Effector memory CD4-positive, alpha-beta T cell (primary cell): ENCODE measurements around the gene JMJD7.

Experiments used
- DNase-seq, 3 donors: peaks; one replicate each; pipeline ENCODE4 v3.0.0-alpha.2; 2020
- H3K27ac ChIP-seq: 2 replicates; pipeline ENCODE4 v1.7.0; 2013; ENCODE audit warnings: mild to moderate bottlenecking, low read length, moderate library complexity; ENCODE audit not compliant: insufficient read depth, poor library complexity, severe bottlenecking
- H3K27me3 ChIP-seq: replicated peaks from 2 replicates; pipeline ENCODE4 v1.7.0; 2013; ENCODE audit warnings: mild to moderate bottlenecking, low read length; ENCODE audit not compliant: insufficient read depth, control insufficient read depth, poor library complexity, severe bottlenecking
- H3K36me3 ChIP-seq: 2 replicates; pipeline ENCODE4 v1.7.0; 2013; ENCODE audit warnings: mild to moderate bottlenecking, low read length, moderate library complexity; ENCODE audit not compliant: control insufficient read depth, insufficient read depth
- H3K4me1 ChIP-seq: 2 replicates; pipeline ENCODE4 v1.7.0; 2013; ENCODE audit warnings: low read length, mild to moderate bottlenecking; ENCODE audit not compliant: control insufficient read depth, insufficient read depth, poor library complexity, severe bottlenecking
- H3K4me3 ChIP-seq: 2 replicates; pipeline ENCODE4 v1.7.0; 2013; ENCODE audit warnings: low read length, low read depth, mild to moderate bottlenecking; ENCODE audit not compliant: insufficient read depth, poor library complexity, severe bottlenecking
- H3K9me3 ChIP-seq: 2 replicates; pipeline ENCODE4 v1.7.0; 2013; ENCODE audit warnings: mild to moderate bottlenecking, low read length, moderate library complexity; ENCODE audit not compliant: control insufficient read depth

Gene JMJD7

DNA sequence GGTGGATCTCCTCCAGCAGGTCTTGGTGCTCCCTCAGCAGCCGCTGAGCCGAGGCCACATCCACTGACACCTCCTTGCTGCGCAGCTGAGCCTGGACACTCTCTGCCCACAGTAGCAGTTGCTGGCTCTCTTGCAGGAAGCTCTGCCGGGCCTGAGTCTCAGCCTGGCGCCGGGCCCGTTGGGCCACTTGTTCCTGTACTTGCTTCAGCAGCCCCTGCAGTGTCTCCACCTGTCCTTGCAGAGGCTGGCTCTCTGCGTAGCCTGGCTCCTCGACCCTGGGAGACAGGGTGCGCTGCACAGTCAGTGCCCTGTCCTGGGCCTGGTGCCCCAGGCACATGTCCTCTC is 50.4 kb downstream of the JMJD7 start:
- DNase-seq: no peak
- Histone ChIP-seq H3K36me3 (no peaks in the 10 kb centered on the region), H3K4me1 (peaks cover 3% of the 10 kb centered on the region), H3K9me3 (no peaks in the 10 kb centered on the region), H3K27ac (no peak overlapping the region), H3K27me3 (peaks cover 4% of the 10 kb centered on the region), H3K4me3 (no peak overlapping the region)

DNA sequence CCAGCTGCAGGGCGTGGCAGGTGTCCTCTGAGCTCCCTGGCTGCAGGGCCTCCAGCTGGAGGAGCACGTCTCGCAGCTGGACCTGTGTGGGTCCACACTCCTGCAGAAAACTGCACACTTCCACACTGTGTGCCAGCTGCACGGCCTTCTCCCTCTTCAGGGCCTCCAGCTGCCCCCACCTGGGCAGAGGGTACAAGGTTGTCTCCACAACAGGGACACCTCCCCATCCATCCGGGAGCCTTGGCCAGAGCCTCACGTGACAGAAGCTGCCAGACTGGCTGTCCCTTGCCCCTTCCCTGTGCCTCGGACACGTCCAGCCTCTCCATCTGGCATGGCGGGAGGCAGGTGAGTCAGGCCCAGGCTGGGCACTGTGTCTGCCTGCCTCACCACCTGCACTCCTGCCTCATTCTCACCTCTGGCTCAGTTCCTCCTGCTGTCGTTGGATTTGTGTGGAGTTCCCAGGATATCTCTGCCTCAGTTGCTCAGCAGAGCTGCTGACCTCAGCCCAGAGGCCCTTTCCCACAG is 51.5 kb downstream of the JMJD7 start:
- peaks cover 3% of the 10 kb centered on the region for H3K4me1 ChIP-seq
- H3K9me3 ChIP-seq: no peaks in the 10 kb centered on the region
- no peaks in the 10 kb centered on the region for H3K36me3 ChIP-seq

DNA sequence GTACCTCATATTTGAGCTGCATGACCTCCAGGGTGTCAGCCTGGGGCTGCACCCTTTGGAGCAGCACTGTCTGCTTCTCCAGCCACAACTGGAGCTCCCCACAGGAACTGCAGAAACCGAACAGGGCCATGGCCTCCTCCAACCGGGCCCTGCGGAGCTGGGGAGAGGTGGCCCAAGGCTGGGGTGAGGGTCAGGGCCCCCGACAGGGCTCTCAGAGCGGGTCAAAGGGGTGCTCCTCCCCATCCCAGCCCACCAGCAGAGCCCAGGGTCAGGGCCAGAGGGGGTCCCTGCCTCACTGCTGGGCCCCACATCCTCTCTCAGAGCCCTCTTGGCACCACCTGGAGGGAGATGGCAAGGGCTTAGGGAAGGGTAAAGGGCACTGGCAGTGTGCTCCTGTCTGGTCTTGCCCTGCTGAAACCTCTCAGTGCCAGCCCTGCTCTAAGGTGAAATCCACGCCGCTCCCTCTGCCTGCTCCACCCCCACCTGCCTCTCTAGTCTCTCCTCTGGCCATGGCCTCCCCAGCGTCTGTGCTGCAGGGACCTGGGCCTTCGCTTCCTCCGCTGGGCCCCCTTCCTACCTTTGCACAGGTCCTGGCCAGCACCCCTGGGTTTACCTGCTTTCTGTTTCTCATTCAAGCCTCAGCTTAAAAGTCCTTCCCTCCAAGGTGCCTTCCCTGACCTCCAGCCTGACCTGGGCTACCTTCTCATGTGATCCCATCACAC is 52.4 kb downstream of the JMJD7 start:
- Histone ChIP-seq H3K4me3 (no peak overlapping the region), H3K9me3 (no peaks in the 10 kb centered on the region), H3K27me3 (peaks cover 4% of the 10 kb centered on the region), H3K27ac (no peak overlapping the region), H3K4me1 (peaks cover 3% of the 10 kb centered on the region), H3K36me3 (no peaks in the 10 kb centered on the region)
- no peak for DNase-seq

More for the DNA sequence above, 51.5 kb downstream of the JMJD7 start:
- no peak overlapping the region for H3K27ac ChIP-seq
- H3K27me3 ChIP-seq: peaks cover 4% of the 10 kb centered on the region
- no peak overlapping the region for H3K4me3 ChIP-seq
- no peak for DNase-seq

DNA sequence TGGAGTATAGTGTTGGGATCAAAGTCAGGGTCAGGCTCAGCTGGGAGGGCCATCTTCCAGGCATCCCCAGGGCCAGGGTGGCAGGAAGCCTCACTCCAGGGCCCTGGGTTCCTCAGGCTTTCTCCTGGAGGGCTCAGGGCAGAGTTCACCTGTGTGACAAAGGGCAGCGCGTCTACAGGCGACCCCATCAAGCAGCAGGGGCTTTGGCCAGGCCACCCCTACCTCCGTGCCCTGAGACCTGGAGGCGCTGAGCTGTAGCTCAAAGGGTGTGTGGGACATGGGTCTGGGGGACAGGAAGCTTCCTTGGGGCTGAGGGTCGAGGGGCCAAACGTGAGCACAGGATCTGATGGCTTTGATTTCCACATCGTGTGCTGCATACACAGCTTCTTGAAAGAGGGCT is 53.2 kb downstream of the JMJD7 start:
- DNase-seq: no peak
- no peaks in the 10 kb centered on the region for H3K36me3 ChIP-seq
- H3K27ac ChIP-seq: no peak overlapping the region
- H3K4me3 ChIP-seq: no peak overlapping the region
- H3K27me3 ChIP-seq: peaks cover 4% of the 10 kb centered on the region
- no peaks in the 10 kb centered on the region for H3K9me3 ChIP-seq
- peaks cover 3% of the 10 kb centered on the region for H3K4me1 ChIP-seq

DNA sequence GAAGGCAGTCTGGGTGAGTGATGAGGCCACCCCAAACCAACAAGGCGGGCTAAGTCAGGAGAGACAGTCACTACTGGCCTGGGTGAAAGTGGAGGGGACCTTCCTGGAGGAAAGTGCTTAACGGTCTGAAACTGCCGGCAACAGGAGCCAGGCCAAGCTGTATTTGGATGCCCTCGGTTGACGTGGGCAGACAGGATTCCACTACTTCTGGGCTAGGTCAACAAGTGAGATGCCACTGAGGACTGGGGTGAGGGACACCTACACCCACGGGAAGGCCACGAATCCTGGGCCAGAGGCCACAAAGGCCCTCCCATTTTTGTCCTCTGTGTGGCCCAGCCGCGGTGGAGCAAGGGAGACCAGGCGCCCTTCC is 53.6 kb downstream of the JMJD7 start:
- no peaks in the 10 kb centered on the region for H3K36me3 ChIP-seq
- peaks cover 3% of the 10 kb centered on the region for H3K4me1 ChIP-seq
- no peak overlapping the region for H3K4me3 ChIP-seq
- DNase-seq: no peak
- H3K27ac ChIP-seq: no peak overlapping the region
- H3K27me3 ChIP-seq: peaks cover 4% of the 10 kb centered on the region
- H3K9me3 ChIP-seq: no peaks in the 10 kb centered on the region

DNA sequence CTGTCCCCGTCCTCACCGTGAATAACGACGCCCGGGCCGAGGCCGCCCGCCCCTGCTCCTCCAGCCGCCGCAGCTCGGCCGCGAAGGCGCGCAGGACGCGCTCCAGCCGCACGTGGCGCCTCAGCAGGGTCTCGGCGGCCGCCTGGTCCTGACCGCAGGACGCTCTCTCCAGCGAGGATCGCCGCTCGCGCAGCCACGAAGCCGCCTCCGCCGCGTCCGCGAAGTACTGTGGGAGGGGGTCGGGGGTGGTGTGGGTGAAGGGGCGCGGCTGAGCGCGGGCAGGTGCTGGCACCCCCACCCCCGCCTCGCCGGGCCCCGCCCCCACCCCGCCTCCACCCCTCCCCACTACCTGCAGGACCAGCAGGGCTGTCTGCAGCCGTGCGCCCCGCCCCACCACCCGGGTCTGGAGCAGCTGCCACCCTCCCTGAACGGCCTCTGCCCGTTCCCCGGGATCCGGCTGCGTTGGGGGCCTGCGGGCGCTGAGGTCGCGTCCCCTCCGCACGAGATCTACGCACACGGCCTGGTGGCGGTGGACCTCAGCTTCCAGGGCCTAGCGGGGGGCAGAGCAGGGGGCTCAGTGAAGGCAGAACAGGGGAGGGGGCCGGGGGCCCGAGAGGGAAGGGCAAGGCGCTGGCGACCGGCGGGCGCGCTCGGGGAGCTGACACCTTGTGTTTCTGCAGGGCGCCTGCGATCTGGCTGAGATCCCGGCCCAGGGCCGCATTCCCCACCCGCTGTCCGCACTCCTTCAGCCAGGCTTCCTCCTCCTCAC is 54.2 kb downstream of the JMJD7 start:
- DNase-seq: no peak
- H3K4me3 ChIP-seq: no peak overlapping the region
- no peaks in the 10 kb centered on the region for H3K36me3 ChIP-seq
- no peak overlapping the region for H3K27ac ChIP-seq
- H3K4me1 ChIP-seq: peaks cover 3% of the 10 kb centered on the region
- peaks cover 4% of the 10 kb centered on the region for H3K27me3 ChIP-seq
- H3K9me3 ChIP-seq: no peaks in the 10 kb centered on the region

DNA sequence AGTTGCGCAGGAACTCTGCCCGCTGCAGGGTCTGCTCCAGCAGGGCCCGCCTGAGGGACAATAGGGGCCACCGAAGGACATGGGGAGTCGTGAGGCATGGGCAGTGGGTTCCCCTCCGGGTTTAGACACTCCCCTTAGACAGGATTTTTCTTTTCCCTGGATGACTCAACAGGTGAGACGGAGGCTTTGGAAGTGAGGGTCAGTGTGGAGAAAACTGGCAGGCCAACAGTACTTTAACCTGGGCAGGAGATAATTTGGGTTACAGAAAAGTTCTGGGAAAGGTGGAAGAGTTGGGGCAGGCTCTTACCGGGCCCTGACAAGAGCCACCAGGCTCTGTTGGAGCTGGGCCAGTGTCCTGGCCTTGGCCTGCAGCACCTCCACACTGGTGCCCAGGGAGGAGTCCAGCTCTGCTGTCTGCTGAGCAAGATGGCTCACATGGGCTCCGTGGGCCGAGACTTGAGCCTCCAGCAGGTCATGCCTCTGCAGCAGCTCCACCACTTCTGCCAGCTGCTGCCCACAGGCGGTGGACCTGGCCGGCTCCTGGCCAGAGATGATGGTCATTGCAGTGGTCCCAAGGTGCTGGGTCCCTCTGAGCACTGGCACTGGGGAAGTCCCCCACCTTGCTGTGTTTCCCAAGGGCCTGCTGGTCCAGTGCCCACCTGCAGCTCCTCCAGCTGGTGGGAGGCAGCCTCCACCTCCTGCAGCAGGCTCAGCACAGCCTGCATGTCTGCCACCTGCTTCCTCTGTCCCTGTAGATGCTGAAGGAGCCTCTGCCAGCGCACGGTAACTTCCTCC is 55.0 kb downstream of the JMJD7 start:
- H3K27ac ChIP-seq: no peak overlapping the region
- DNase-seq: no peak
- no peaks in the 10 kb centered on the region for H3K9me3 ChIP-seq
- no peaks in the 10 kb centered on the region for H3K36me3 ChIP-seq
- no peak overlapping the region for H3K4me3 ChIP-seq
- H3K27me3 ChIP-seq: peaks cover 4% of the 10 kb centered on the region
- H3K4me1 ChIP-seq: peaks cover 5% of the 10 kb centered on the region

DNA sequence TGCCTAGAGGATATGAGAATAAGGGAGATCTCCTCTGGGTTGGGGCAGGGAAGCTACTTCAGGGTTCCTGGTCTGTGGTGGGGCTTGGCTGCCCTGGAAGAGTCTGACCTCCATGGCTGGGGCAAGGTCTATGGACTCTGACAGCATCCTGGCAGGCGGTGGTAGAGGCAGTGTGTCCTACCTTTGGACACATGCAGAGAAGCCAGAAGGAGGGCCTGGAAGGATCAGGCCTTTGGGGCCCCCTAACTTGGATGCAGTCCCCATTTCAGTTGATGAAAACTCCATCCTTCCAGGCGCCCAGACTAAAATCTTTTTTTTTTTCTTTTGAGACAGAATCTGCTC is 55.6 kb downstream of the JMJD7 start:
- Histone ChIP-seq H3K27ac (no peak overlapping the region), H3K9me3 (no peaks in the 10 kb centered on the region), H3K4me1 (peaks cover 11% of the 10 kb centered on the region), H3K27me3 (peaks cover 4% of the 10 kb centered on the region), H3K4me3 (no peak overlapping the region), H3K36me3 (no peaks in the 10 kb centered on the region)
- DNase-seq: no peak

DNA sequence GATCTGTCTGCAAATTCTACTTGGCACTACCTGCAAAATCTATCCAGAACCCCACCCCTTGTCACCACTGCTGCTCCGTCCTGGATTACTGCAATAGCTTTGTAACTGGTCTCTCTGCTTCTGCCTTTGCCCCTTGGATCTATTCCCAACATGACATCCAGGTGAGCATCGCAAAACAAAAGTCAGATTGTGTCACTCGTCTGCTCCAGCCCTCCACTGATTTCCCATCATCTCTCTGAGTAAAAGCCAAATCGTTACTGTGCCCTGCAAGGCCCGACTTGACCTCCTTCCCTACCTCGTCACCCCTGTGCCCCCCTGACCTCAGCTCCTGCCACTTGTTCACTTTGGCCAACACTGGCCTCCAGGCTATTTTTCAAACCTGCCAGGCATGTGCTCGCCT is 56.6 kb downstream of the JMJD7 start:
- Histone ChIP-seq H3K27me3 (peaks cover 4% of the 10 kb centered on the region), H3K4me3 (no peak overlapping the region), H3K36me3 (no peaks in the 10 kb centered on the region), H3K9me3 (no peaks in the 10 kb centered on the region), H3K27ac (no peak overlapping the region), H3K4me1 (peaks cover 18% of the 10 kb centered on the region)
- DNase-seq: no peak

DNA sequence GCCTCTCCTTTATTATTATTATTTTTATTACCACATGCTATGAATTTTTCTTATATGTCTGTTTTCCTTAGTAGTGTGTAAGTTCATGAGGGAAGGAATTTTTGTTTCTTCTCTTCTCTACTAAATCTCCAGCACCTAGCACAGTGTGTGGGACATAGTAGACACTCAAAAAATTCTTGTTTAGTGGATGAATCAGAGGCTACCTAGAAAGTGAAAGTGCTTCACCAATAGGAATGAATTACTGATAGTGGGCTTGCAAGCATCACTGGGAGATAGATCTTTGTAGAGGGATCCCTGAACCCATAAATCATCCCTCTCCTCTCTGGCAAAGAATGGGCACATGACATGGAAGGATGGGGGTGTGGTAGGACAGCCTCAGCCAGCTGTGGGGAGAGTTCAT is 57.4 kb downstream of the JMJD7 start:
- no peak for DNase-seq
- Histone ChIP-seq H3K27ac (no peak overlapping the region), H3K4me1 (peaks cover 18% of the 10 kb centered on the region), H3K27me3 (peaks cover 4% of the 10 kb centered on the region), H3K9me3 (no peaks in the 10 kb centered on the region), H3K4me3 (no peak overlapping the region), H3K36me3 (no peaks in the 10 kb centered on the region)
